DMS114 treated with DMSO at 0.1 percent for 48 hours (cell line): ENCODE results near the gene BRINP2.

ENCODE experiments used
- DNase-seq: peaks from one replicate; lab custom pipeline; 2025; ENCODE audit not compliant: unreplicated experiment; lab: John Stamatoyannopoulos, UW

BRINP2 gene

DNA sequence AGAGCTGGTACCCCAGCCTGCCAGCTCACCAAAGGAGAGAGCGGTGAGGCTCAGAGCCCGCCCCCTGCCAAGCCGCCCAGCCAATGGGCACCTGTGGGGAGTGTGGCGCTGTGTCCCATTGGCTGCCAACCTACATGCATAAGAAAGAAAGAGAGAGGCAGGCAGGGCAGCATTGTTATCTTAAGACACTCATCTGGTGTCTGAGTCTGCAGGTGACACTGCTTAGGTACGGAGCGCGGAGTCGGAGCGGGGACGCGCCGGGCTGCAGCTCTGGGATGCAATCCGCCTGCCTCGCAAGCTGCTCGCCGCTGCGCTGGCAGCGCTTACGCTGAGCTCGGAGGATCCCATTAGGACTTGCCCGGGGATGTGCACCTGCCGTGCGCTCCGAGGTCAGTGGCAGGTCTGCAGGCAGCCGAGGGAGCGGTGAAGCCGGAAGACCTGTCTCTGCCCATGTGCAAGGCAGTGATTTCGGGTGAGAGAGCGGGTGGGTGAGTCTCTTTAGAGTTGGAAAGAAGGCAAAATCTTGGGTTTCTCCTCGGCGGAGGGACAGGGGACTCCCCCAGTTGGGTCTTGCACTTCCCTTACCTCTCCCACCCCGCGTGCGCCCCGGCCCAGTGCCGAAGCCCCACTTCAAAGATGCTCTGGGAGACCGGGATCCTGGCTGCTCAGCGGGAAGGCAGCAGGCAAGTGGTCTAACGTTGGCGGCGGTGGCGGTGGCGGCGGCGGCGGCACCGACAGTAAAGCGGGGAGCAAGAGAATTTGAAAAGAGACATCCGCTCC, at the start of gene BRINP2:
BRINP2 (plus strand) TSS at position 203 of the 780 bp plus-strand sequence. CDS start 58,919 bp downstream, outside the sequence.
- peak; percentile 17 for DNase-seq

DNA sequence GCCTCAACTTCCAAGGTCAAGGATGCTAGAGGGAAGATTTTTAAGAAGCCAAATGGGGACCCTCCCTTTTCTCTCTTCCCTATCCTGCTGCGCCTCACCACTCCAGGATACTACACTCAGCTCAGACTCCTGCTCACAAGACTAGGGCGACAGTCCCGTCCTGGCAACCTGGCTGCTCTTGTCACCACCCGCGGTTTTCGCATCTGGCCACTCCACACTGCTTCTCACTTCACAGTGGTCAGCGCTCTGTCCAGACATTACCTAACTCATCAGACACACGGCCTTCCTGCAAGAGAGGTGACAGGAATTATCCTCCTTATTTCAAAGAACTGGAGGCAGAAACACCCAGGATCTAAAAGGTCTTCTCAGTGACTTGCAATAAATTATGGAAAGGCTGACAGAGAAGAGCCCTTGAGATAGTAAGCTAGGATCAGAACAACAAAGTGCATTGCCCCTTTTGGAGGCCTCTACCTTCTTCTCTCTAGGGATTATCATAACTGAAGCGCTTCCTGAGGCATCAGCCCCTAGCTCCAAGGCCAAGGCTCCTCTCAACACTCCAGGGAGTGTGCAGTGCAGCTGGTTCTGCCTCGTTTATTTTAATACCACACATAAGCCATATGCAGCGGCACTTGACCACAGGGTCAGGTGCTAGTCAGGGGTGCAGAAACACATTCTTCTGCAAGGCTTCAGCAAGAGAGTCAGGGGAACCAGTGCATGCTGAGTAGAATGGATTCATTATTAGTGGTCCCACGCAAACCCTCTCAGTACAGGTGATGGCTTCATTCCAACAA, 48.1 kb upstream of the BRINP2 start:
- DNase-seq: no peak

- no peak for DNase-seq
These were observed 46.0 kb upstream of the BRINP2 start for GRCh38 chr1:177124577-177125278.

GRCh38 chr1:177126267-177126666, 44.5 kb upstream of the BRINP2 start:
- no peak for DNase-seq

DNA sequence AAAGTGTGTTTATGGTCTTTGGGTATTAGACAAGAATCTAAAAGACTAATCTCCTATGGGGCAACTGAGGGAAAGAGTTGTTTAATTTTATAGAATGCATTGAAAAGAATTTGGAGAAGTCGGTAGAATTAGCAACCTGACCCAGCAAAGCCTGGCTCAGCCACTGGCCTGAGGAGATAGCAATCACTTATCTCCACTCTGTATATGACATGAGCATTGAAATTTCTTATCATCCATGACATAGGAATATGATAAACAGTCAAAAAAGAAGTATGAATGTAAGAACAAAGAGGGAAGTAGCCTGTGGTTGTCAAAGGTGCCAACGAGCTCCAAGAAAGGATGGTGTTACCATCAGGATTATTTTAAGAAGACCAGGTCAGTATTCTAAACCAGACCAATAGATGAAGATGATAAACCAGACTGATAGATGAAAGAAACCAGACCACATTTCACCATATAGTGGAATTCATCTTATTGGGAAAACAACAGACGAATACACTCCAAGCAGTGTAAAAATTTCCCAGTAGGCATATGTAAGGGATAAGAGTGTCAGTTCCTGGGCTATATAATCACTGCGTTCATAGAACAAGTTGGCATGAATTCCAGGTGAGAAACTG, 42.0 kb upstream of the BRINP2 start:
- DNase-seq: no peak

DNA sequence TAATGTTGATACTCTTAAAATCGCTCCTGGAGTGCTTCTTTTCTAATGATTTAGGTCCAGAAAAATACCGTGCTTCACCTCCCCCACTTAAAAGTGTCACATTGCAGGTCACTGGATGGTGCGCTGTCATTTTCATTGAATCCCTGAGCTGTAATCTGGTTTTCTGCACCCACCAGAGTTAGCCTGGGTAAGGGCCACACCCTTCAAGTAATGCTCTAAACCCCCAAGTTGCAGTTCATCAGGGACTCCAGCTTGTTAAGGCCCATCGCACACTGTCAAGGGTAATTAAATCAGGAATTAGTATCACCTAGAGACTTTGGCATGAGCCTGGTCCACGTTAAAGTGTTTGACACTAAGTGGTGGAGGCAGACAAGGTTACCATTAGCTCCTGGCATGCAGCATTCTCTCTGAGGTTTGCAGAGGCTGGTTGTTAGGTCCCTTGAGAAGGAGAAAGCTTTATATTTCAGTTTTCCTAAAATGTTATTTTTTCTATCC, 40.3 kb upstream of the BRINP2 start:
- DNase-seq: no peak

- DNase-seq: no peak
These were observed 39.0 kb upstream of the BRINP2 start for GRCh38 chr1:177131723-177132122.

GRCh38 chr1:177132141-177132540, 38.6 kb upstream of the BRINP2 start:
- no peak for DNase-seq

GRCh38 chr1:177133977-177134538, 36.7 kb upstream of the BRINP2 start:
- no peak for DNase-seq

DNA sequence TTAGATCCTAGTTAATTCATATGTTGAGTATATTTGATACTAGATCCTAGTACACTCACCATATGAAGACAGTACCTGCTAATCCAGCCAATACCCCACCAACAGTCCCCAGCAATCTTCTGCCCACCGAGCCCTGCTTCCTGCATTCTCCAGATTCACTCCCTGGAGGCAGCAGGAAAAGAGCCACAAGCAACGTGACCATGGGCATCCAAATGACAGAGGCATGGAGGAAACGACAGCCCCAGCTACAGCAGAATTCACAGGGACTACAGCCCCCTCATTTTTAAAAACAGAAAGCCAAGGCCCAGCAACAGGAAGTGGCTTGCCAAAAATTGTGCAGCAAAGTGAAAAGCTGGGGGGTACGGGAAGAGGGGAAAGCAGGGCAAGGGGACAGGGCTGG, 35.5 kb upstream of the BRINP2 start:
- DNase-seq: no peak

DNA sequence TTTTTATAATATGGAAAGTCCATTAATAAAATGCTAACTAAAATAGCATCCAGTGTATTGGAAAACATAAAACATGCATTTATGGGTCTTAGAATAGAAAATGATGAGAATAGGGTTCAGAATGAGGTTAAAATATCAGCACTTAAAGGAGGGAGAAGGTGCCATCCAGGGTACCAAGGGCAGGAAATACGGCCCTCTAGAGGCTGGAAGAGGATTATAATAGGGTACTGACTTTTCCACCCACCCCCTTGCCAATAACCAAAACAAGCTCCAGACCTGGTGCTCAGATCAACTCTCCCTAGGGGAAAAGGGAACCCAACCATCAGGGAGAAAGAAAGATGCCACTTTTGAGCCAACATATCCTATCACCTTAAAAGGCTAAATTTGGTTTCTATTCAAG, 32.9 kb upstream of the BRINP2 start:
- DNase-seq: no peak

DNA sequence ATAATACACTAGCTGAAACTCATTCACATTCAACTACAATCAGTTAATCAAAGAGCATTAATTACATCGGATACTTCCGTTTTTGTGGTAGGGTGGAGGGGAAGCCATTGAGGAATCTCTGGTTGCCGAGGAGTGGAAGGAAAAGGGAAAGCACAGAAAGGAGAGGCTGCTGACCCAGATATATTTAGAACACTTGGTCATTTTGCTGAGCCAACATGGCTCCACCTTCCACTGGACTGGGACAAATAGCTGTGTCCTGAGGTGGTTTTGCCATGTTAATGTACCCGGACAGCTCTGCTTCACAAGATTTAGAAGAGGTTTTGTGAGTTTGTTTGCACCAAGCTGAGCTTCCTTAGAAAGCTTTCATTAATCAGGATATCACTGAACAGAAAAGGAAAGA, 32.4 kb upstream of the BRINP2 start:
- no peak for DNase-seq

- no peak for DNase-seq
These were observed 28.7 kb upstream of the BRINP2 start for GRCh38 chr1:177142010-177142409.

DNA sequence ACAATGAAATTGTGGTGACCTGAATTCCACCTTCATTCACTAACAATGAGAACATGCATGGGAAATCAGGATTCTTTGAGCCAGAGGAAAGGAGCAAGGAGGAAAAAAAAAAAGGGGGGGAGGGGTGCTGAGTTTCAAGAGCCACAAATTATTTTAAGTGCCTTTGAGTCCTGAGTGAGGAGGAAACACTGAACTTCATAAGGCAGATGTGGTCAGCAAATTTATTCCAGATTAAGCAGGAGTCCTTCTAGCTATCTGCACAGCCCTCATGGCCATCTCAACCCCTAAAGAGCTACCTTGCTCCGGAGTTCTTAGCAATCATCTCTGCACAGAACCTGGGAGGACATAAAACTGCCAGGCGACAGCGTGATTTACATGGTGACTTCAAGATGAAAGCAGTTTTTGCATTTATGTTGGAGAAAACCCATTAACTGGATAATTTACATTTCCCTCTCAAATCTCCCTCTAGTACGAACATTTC, 27.9 kb upstream of the BRINP2 start:
- DNase-seq: no peak

- no peak for DNase-seq
These were observed 25.4 kb upstream of the BRINP2 start for GRCh38 chr1:177145106-177146070.

DNA sequence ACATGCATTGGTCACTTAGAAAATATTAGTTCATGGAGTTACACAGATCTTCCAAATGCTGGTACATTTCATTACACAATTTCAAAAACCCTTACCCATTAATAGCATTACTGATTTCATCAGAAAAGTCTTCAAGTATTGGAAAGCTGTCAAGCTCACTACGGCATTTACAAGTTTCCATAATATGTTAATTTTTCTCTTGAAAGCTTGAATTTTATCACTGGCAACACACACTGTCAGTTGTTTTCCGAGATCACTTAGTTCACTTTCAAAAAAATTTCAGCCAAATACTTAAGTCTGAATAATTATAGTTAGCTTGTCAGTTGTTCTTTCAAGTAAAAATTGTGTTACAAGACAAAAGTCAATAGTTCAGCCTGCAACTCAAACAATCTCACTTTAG, 24.3 kb upstream of the BRINP2 start:
- no peak for DNase-seq

DNA sequence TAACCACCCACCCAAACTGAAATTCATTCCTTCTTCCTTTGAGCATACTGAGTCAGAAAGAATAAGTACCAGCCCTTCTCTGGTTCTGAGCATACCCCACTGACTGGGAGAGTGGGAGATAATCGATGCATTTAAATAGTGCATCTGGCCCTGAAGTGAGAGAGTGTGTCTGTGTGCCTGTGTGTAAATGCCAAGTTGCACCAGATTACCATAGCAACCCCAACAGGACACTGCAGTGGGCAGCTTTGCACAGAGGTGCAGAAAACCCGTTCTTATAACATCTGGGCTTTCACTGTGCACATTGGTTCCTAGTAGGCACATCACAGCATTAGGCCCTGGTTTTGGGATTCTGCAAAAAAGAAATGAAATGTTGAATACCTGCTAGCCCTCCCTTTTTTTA, 8.5 kb upstream of the BRINP2 start:
- DNase-seq: no peak

GRCh38 chr1:177163844-177164379, 6.8 kb upstream of the BRINP2 start:
- no peak for DNase-seq

GRCh38 chr1:177164380-177165068, 6.2 kb upstream of the BRINP2 start, which contains the start of gene ASTN1:
ASTN1 (minus strand) TSS chr1:177164712; CDS start chr1:177164676, 36 bp downstream.
- no peak for DNase-seq
